GM18526 (cell line): ENCODE data around the gene HSD11B1.

Experiments
- POLR2A ChIP-seq: IDR thresholded peaks from 3 replicates; pipeline ENCODE4 v1.6.1; 2011; ENCODE audit not compliant: insufficient read length; ENCODE audit errors: extremely low read depth

The HSD11B1 gene

DNA sequence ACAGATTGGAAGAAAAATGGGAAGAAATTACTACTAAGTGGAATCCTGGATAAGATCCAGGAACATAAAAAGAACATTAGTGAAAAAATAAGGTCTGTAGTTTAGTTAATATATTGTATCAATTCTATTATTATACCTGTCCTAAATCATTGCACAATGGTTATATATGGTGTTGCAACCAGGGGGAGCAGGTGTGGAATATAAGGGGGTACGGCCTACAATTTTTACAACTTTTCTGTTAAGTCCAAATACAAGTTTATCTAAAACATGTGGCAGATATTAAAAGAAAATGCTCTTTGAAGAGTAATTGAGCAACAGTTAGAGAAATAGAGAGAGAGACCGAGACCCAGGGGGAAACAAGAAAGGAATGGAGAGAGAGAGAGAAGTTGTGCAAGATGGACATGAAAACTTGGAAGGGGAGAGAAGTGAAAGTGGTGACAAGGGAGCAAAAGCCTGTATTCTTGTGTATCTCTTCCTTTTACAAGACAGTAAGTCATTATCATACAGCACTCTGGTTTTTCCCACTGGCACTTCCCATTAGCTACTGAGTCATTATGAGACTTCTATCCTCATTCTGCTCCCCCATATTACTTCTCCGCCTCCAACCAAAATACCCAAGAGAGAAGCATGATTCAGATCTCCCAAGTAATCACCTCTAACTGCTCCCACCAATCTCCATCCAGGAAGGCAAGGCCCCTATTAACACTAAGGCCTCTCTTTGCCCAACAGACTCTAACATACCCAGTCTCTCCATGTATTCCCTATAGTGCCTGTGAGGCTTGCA, 29.0 kb downstream of the HSD11B1 start:
- TF ChIP-seq POLR2A = no peak

DNA sequence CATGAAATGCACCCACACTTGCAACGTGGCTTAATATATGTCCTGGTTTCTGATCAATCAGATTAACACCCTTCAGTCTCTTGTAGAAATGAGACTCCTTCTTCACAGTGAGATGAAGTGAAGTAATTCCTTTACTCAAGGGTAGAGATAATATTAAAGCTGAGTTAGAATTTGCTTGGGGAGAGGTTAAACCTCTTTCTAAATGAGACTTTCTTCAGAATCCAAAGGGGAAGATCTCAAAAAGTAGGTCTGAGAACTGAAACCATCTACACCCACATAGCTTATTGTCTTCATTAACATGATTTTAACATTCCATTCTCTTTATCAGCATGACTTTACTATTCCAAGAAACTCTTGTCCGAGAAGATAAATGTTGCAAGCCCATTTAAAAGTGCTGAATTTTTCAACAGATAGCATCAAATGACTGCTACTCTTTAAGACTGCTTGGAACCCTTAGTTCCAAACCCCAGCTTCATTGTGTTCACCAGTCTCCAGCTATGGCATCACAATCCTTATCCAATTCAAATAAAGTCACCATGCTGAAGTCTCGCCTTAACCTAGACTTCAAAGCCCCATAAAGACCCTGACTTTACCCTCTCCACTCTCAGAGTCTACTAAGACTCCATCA, 32.0 kb downstream of the HSD11B1 start:
- TF ChIP-seq POLR2A = no peak

DNA sequence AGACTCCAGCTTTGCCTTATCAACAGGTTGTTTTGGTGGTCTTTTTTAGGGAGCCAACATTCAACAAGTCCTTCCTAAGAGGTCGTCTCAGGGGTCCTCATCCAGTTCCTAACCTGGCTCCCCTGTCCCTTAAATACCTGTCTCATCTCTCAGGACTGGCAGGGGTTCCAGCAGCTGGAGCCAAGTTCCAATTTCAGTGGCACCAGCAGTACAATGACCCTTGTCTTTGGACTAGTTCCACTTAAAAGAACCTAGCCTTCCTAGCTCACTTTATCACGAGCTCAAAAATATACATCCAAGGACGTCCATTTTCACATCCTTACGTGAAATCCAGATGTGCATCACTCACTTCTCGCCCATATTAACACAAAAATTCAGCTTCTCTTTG, 32.5 kb downstream of the HSD11B1 start:
- TF ChIP-seq POLR2A = no peak

DNA sequence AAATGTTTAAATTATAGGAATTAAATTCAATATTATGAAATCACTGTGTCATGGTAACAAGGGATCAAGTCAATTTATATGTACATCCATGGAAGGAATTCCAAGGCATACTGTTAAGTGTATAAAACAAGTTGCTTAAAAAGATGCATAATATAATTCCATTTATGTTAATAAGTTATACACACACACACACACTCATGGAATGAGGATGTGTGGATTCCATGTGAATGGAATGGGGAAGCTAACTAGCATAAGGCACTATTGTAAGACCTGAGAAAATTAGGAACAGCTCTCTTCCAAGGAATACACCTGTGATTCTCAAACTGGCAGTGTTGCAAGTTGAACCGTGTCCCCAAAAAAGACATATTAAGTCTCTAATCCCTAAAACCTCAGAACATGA, 33.6 kb downstream of the HSD11B1 start:
- TF ChIP-seq POLR2A = no peak

DNA sequence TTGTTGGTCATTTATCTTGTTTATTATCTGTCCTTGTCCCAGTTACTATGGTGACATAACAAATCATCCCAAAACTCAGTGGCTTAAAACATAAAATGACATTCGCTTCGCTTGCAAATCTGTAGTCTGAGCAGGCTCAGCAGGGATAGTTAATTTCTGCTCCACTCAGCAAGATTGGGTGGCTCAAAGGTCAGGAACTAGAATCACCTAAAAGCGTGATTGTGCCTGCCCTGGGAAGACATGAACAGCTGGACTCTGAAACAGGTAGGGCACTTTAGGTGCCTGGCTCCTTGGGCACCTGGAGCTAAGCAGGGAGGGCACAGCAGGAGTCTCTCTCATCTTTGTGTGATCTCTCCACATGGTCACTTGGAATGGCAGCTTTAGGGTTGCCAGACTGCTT, 36.5 kb downstream of the HSD11B1 start:
- no peak for TF ChIP-seq POLR2A

DNA sequence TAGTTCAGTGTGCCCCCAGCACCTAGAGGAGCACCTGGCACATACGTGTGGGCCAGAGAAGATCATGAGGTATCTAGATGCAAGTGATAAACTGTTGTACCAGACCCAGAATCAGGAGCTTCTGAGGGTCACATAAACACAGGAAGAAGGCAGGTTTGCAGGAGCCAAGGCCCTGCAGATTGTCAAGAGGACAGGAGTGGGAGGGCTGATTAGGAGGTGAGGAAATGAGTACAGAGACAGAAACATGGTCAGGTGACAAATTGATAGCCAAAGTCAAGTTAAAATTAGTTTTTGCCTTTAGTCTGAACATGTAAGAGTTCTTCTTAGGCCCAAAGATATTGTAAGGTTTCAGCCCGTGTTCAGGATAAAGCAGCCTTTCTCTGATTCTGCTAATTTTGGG, 37.2 kb downstream of the HSD11B1 start:
- TF ChIP-seq POLR2A = no peak

DNA sequence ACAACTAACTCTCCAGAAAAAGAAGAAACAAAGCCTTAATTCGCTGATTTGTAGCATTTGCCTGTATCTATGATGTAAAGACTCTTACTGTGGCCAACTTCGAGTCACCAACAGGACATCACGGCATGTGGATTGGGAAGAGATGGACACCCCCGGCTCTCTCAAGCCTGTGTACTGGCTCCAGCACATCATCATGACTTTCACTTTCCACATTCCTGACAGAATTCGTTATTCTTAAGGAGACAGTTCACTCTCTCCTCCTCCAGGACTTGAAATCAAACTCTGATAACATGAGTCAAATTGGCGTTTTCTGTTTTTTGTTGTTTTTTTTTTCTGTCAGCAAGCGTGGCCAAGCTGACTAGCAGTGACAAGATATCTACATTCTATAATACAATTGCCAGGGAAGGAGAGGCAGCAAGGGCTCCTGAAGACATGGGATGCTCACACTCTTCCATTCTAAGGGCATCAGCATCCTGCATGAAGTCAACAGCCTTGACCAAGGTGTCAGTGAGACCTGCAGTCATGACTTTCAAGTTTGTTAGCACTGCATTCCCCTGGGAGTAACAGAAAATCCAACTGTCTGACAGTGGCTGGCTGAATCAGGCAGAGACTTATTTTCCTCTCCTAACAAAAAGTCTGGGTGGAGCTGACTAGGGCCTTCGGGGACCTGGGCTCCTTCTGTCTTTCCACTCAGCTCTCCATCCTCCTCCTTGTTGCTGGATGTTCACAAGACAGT, 37.9 kb downstream of the HSD11B1 start:
- no peak for TF ChIP-seq POLR2A

DNA sequence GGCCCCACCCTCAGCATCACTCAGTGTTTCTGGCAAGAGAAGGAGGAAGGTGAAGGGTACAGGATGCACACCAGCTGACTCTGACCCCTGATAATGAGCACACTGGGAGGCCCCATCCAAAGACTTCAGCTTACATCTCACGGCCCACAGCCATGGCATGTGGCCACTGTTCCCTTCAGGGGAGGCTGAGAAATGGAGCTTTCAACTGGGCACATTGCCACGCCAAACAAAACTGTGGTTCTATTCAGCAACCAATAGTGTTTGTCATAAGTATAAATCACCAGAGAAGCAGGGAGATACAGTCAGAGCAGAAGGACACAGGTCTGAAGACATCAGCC, 38.5 kb downstream of the HSD11B1 start:
- TF ChIP-seq POLR2A = no peak

DNA sequence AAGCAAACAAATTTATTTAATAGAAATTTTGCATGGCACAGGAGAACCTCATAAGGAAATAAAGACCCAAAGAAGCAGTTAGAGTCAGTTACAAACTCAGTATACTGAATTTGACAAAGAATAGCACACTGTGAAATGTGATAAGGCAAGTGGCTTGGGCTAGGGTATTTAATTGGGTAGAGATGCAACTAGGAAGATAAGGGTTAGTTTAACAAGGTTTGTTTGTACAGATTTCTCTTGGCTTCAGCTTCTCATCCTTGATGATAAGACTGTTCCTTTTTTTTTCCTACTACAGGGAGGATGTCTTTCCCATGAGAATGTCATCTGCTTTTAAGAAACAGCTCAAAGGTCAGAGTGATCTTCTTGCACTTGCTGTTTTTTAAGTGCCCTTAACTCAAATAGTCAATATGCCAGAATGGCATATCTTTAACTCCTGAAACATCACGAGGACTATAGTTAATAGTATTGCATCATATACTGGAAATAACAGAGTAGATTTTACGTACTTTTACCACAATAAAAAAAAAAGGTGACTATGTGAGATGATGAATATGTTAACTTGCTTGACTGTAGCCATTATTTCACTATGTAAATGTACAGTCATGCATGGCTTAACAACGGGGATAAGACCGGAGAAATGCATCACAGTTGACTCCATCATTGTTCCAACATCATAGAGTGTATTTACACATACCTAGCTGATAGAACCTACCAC, 42.0 kb downstream of the HSD11B1 start:
- TF ChIP-seq POLR2A = no peak

DNA sequence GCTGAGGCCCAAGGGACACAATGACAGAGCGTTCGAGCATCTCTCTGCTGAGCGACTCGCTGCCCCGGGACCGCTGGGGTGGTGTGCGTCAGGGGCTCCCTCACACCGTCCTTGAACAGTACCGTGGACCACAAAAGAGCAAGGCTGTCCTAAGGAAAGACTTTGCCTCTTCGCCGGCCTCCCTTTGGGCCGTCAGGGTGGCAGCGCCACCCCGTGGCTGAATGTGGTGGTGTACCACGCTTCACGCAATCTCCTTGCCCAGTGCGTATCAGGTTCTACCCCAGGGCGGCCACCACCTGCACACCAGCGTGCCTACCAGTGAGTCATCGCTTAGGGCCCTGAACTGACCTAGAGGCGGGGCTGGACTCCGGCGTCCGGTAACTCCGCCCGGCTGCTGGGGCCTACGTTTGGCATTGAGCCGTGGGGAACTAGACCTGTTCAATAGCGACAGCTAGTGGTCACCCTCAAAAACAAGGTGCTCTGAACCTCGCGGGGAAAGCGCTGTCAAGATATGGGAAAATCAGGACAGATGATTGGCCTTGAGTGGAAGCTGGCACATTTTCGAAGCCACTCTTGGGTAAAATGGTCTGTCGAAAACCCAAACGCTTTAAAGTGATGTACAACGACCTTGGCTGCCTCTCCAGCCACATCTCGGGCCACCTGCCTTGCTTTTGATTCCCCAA, 43.1 kb downstream of the HSD11B1 start:
- no peak for TF ChIP-seq POLR2A

DNA sequence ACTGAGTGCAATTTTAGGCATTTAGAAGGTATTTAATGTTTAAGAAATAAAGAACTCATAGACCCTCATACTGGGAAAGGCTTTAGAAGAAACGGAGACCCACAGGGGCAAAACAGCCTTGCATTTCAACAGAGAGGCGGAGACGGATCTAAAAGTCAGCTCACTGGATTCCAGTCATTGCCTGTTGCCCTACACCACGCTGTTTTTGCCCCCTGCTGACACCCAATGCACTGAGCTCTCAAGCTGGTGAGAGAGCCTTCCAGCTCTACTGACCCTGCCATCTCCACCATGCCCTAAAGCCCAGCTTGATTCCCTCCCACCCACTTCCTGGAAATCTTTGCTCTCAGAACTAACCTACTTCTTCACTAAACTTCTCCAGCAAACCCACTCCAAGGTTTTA, 44.0 kb downstream of the HSD11B1 start:
- no peak for TF ChIP-seq POLR2A

DNA sequence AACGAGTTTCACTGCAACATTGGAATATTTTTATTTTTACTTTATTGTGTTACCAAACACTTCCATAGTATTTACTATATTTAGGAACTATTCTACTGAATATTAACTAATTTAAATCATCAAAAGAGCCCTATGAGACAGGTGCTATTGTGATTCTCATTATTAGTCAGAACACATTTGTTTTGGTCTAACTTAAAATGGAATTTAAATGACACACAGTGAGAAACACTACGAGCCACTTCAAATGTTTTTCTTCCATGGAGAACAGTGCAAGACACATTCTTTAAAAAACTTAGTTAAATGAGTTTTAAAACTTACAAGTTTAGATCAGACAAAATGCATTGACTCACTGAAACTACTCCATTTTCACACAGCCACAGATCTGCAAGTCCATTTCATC, 44.6 kb downstream of the HSD11B1 start:
- no peak for TF ChIP-seq POLR2A

DNA sequence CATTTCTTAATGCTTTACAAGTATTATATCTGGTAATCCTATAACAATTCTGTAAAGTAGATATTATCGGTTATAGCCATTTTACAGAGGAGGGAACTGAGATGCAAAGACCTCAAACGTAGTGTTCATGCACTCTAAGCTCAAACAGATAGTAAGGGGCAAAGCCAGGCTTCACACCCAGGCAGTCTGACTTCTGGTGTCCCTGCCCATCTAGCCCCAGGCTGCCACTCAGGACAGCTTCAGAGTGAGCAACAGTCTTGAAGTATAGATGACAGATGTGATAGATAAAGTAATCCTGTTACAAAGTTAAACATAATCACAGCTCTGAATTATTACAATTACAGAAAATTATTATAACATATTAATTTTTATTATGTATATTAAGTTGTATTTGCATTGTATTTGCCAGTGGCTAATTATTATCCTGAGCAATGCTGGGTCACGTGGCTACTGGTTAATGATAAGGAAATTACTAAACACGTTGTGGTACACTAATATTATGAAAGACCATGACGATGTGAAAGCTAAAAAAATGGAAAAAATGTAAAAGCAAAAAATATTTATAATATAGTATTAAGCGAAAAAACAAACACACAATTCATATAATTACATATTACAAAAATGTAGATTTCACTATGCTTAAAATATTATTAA, 45.2 kb downstream of the HSD11B1 start:
- TF ChIP-seq POLR2A = no peak

DNA sequence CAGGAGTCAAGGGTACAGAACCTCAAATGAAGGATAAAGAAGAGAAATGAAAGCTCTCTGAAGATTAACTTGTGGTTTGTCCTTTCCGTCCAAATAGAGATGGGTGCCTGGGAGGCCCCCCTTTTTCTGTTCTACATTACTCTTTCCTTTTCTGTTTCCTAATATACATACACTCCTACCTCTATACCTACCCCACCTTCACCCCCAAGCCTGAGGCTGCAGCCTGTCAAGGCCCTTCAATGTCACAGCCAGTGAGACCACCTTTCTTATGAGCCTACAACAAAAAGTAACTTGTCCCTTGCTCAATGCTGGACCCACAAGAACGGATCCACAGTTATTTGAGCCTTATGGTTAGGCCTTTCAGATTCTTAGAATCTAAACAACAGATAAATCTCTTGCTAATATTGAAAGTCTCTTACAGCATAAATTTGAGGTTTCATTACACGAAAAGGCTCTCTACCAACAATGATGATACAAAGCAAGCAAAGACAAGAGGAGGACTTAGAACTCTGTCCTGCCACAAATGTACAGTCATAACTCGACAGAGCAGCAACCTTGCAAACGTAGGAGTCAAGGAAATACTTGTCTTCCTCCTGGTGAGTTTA, 47.1 kb downstream of the HSD11B1 start:
- no peak for TF ChIP-seq POLR2A
